GM23338 (cell line): Measurements from ENCODE around the gene AKIRIN1. TPM values are rescaled to one million over a fixed set of nuclear protein-coding genes. Genes with fewer than 3 reads are reported as not detected.

Experiments used
- ATAC-seq: fragments of 200-7000 bp; cut with Tn5 transposase; 3 replicates; pipeline ENCODE4 v1.9.1; 2020
- DNase-seq: peaks from one replicate; pipeline ENCODE4 v3.0.0-alpha.2; 2015; ENCODE audit warnings: low spot score
- H2AFZ ChIP-seq: fragments of 200-600 bp; sonication (generic); 2 replicates; pipeline ENCODE4 v1.8.0; 2016; ENCODE audit warnings: antibody characterized with exemption, mild to moderate bottlenecking, moderate library complexity
- H3F3A ChIP-seq: fragments of 200-600 bp; sonication (generic); replicated peaks from 2 replicates; pipeline ENCODE4 v1.8.0; 2017; ENCODE audit warnings: antibody characterized with exemption, mixed run types, low read depth
- H3K27ac ChIP-seq: fragments of 200-600 bp; sonication (generic); 2 replicates; pipeline ENCODE4 v1.6.1; 2016; ENCODE audit warnings: low read depth
- H3K27me3 ChIP-seq: fragments of 200-600 bp; sonication (generic); 2 replicates; pipeline ENCODE4 v1.8.0; 2016; ENCODE audit warnings: mild to moderate bottlenecking, mixed run types, moderate library complexity; ENCODE audit not compliant: insufficient read depth
- H3K36me3 ChIP-seq: fragments of 200-600 bp; sonication (generic); 2 replicates; pipeline ENCODE4 v1.8.0; 2016; ENCODE audit warnings: mild to moderate bottlenecking; ENCODE audit not compliant: insufficient read depth
- H3K4me1 ChIP-seq: fragments of 200-600 bp; sonication (generic); 2 replicates; pipeline ENCODE4 v1.8.0; 2016; ENCODE audit warnings: mild to moderate bottlenecking, moderate library complexity; ENCODE audit not compliant: insufficient read depth
- H3K4me2 ChIP-seq: fragments of 200-600 bp; sonication (generic); 2 replicates; pipeline ENCODE4 v1.7.1; 2017; ENCODE audit warnings: mixed run types
- H3K4me3 ChIP-seq: fragments of 200-600 bp; sonication (generic); 2 replicates; pipeline ENCODE4 v1.6.1; 2016; ENCODE audit warnings: mixed run types
- H3K79me2 ChIP-seq: fragments of 200-600 bp; sonication (generic); replicated peaks from 2 replicates; pipeline ENCODE4 v1.8.0; 2017; ENCODE audit warnings: mild to moderate bottlenecking; ENCODE audit not compliant: insufficient read depth
- H3K9me2 ChIP-seq: fragments of 200-600 bp; sonication (generic); 2 replicates; pipeline ENCODE4 v1.8.0; 2017; ENCODE audit not compliant: insufficient read depth
- H4K20me1 ChIP-seq: fragments of 200-600 bp; sonication (generic); replicated peaks from 2 replicates; pipeline ENCODE4 v1.8.0; 2017; ENCODE audit warnings: mild to moderate bottlenecking; ENCODE audit not compliant: insufficient read depth
- H3K27ac Mint-ChIP-seq: 2 replicates; pipeline ENCODE4 v1.8.0; 2020; ENCODE audit warnings: inconsistent platforms, mild to moderate bottlenecking, moderate library complexity, mixed read lengths
- H3K27me3 Mint-ChIP-seq: 3 replicates; pipeline ENCODE4 v1.8.0; 2022; ENCODE audit warnings: low read depth, mild to moderate bottlenecking, moderate library complexity, mixed read lengths, inconsistent platforms; ENCODE audit not compliant: insufficient read depth, poor library complexity
- H3K36me3 Mint-ChIP-seq: 3 replicates; pipeline ENCODE4 v1.8.0; 2021; ENCODE audit warnings: low read depth, mild to moderate bottlenecking, inconsistent platforms, moderate library complexity, mixed read lengths
- H3K4me1 Mint-ChIP-seq: 3 replicates; pipeline ENCODE4 v1.8.0; 2020; ENCODE audit warnings: mild to moderate bottlenecking, inconsistent platforms, mixed read lengths
- H3K4me3 Mint-ChIP-seq: 3 replicates; pipeline ENCODE4 v1.8.0; 2021; ENCODE audit warnings: moderate library complexity, mild to moderate bottlenecking, inconsistent platforms, mixed read lengths
- H3K9me3 Mint-ChIP-seq: 3 replicates; pipeline ENCODE4 v1.8.0; 2020; ENCODE audit warnings: moderate library complexity, mild to moderate bottlenecking, inconsistent platforms, mixed read lengths
- CREB1 ChIP-seq: fragments of 250-450 bp; sonication (Bioruptor Pico); IDR thresholded peaks from 2 replicates; pipeline ENCODE4 v1.5.0; 2020; ENCODE audit warnings: low read depth, mild to moderate bottlenecking, moderate library complexity
- EZH2 ChIP-seq: fragments of 200-600 bp; sonication (generic); IDR thresholded peaks from one replicate; pipeline ENCODE4 v1.8.0; 2017; ENCODE audit warnings: antibody characterized with exemption, mild to moderate bottlenecking, low read depth; ENCODE audit not compliant: unreplicated experiment
- JUNB ChIP-seq: IDR thresholded peaks from one replicate; pipeline ENCODE4 v1.6.1; 2016; ENCODE audit warnings: antibody characterized with exemption; ENCODE audit not compliant: unreplicated experiment
- NANOG ChIP-seq: IDR thresholded peaks from 2 replicates; pipeline ENCODE4 v1.6.1; 2016; ENCODE audit warnings: antibody characterized with exemption, borderline replicate concordance
- REST ChIP-seq: IDR thresholded peaks from one replicate; pipeline ENCODE4 v1.6.1; 2018; ENCODE audit warnings: antibody characterized with exemption; ENCODE audit not compliant: unreplicated experiment
- STAT1 ChIP-seq: IDR thresholded peaks from one replicate; pipeline ENCODE4 v1.6.1; 2016; ENCODE audit warnings: antibody characterized with exemption; ENCODE audit not compliant: unreplicated experiment
- ZNF114 ChIP-seq: fragments of 250-450 bp; sonication (Bioruptor Pico); IDR thresholded peaks from 2 replicates; pipeline ENCODE4 v1.5.0; 2020; ENCODE audit warnings: mild to moderate bottlenecking, moderate library complexity
- ZNF331 ChIP-seq: fragments of 250-450 bp; sonication (Bioruptor Pico); IDR thresholded peaks from 2 replicates; pipeline ENCODE4 v1.5.0; 2020; ENCODE audit warnings: low read depth, mild to moderate bottlenecking, moderate library complexity
- ZNF462 ChIP-seq: fragments of 250-450 bp; sonication (Bioruptor Pico); IDR thresholded peaks from 2 replicates; pipeline ENCODE4 v1.5.0; 2020; ENCODE audit warnings: mild to moderate bottlenecking, moderate library complexity
- polyA plus RNA-seq: library from polyadenylated mRNA; unstranded; fragments of >200 nt; fragmentation: Nextera tagmentation; extraction: Ambion mirVana; gene quantifications from 2 replicates; pipeline ENCODE4 v1.2.1, GENCODE V29; 2016
- total RNA-seq: library from RNA; depleted of rRNA; stranded (reverse); fragments of >200 nt; shearing (Covaris generic); gene quantifications from 2 replicates; pipeline ENCODE4 v1.2.3, GENCODE V29; 2014

AKIRIN1 gene
- total and polyA plus RNA-seq, 2 experiments from 2014 or later = 162 to 254 TPM

- Mint-ChIP-seq H3K4me3 (peak overlapping the region; percentile 19), H3K36me3 (peaks cover 98% of the 10 kb centered on the region), H3K27ac (peak overlapping the region; percentile 67), H3K4me1 (peaks cover 77% of the 10 kb centered on the region), H3K9me3 (no peaks in the 10 kb centered on the region), H3K27me3 (peaks cover 12% of the 10 kb centered on the region)
- Histone ChIP-seq H3K4me3 (0 out of 2 replicates have a peak overlapping the region, but pooled peaks have one; percentile 37), H2AFZ (no peak overlapping the region), H3K27me3 (no peaks in the 10 kb centered on the region), H3F3A (peaks cover 45% of the 10 kb centered on the region), H3K9me2 (no peaks in the 10 kb centered on the region), H3K79me2 (peaks cover 60% of the 10 kb centered on the region), H4K20me1 (peaks cover 54% of the 10 kb centered on the region), H3K4me1 (peaks cover 93% of the 10 kb centered on the region), H3K36me3 (peaks cover 66% of the 10 kb centered on the region), H3K27ac (peak overlapping the region; percentile 90), H3K4me2 (peak overlapping the region; percentile 40)
- DNase-seq = peak; percentile 76
- TF ChIP-seq NANOG (peak; percentile 95), STAT1 (no peak), CREB1 (no peak), ZNF462 (peak; percentile 63; the same call in 1 of the 2 replicates)
- peak; percentile 88 for ATAC-seq
Observed at GRCh38 chr1:39001516-39002421, 10.7 kb downstream of the AKIRIN1 start.

- Mint-ChIP-seq H3K27me3 (peaks cover 19% of the 10 kb centered on the region), H3K4me1 (peaks cover 74% of the 10 kb centered on the region), H3K36me3 (peaks cover 99% of the 10 kb centered on the region), H3K4me3 (no peak overlapping the region), H3K9me3 (no peaks in the 10 kb centered on the region), H3K27ac (peak overlapping the region; percentile 82)
- DNase-seq (no peak), ATAC-seq (no peak)
- H3K9me2 ChIP-seq = no peaks in the 10 kb centered on the region
- H3K4me2 ChIP-seq = no peak overlapping the region
- H3K27ac ChIP-seq = peak overlapping the region; percentile 90
- peaks cover 40% of the 10 kb centered on the region for H4K20me1 ChIP-seq
- H3K4me1 ChIP-seq = peaks cover 88% of the 10 kb centered on the region
- peaks cover 37% of the 10 kb centered on the region for H3F3A ChIP-seq
- no peak overlapping the region for H2AFZ ChIP-seq
- no peak overlapping the region for H3K4me3 ChIP-seq
- H3K27me3 ChIP-seq = no peaks in the 10 kb centered on the region
- H3K36me3 ChIP-seq = peaks cover 66% of the 10 kb centered on the region
- peaks cover 44% of the 10 kb centered on the region for H3K79me2 ChIP-seq
- TF ChIP-seq REST (no peak), EZH2 (no peak), JUNB (no peak), ZNF114 (no peak), ZNF331 (no peak)
Observed at GRCh38 chr1:39003281-39003680, 12.2 kb downstream of the AKIRIN1 start.
